HepG2 (cell line): ENCODE results near the gene RAD51C. TPM values are rescaled to one million over a fixed set of nuclear protein-coding genes. Genes with fewer than 3 reads are reported as not detected.

ENCODE experiments used
- ATAC-seq: fragments of 200-7000 bp; cut with Tn5 transposase; 3 replicates; pipeline ENCODE4 v1.9.1; 2020; ENCODE audit warnings: mild to moderate bottlenecking, moderate library complexity
- BruUV-seq: library from RNA; stranded (reverse); fragments of 400-500 nt; replicated peaks from 2 replicates; lab custom pipeline; 2021; lab: Mats Ljungman, UMichigan
- CTCF ChIA-PET: fragments of 300-600 bp; formaldehyde crosslinking; extraction: SDS; loops from one replicate; lab custom pipeline; 2021; ENCODE audit warnings: low total read pairs, inconsistent platforms, low intra/inter-chr PET ratio; lab: Yijun Ruan, JAX
- POLR2A ChIA-PET: fragments of 350-600 bp; sonication (Branson Sonifier 250); formaldehyde crosslinking; loops from one replicate; lab custom pipeline; 2020; ENCODE audit warnings: antibody characterized with exemption, inconsistent platforms; lab: Yijun Ruan, JAX
- DNase-seq: peaks from one replicate; pipeline ENCODE4 v3.0.0-alpha.2; 2015; ENCODE audit warnings: low spot score
- FAIRE-seq: peaks from 3 replicates; lab custom pipeline; 2011; peaks lifted over from hg19 to GRCh38; lab: Jason Lieb, UNC
- H2AFZ ChIP-seq: one replicate; pipeline ENCODE4 v1.6.1; 2011; ENCODE audit warnings: low read length, inconsistent platforms
- H3K27ac ChIP-seq: fragments of 300-600 bp; 3 replicates; pipeline ENCODE4 v1.8.0; 2011; ENCODE audit warnings: mixed run types, mild to moderate bottlenecking, mixed read lengths, low read length, inconsistent platforms; ENCODE audit not compliant: insufficient read depth; ENCODE audit errors: extremely low read length
- H3K27me3 ChIP-seq, 2 experiments: fragments of 200-600 bp in 1 of 2; 2 replicates in 1 of 2; 3 replicates in 1 of 2; pipeline versions ENCODE4 v1.6.0 to v1.8.0; 2011; ENCODE audit warnings: low read length in 2 of 2, mild to moderate bottlenecking in 2 of 2, moderate library complexity in 2 of 2, inconsistent platforms in 1 of 2; ENCODE audit not compliant: insufficient read depth in 2 of 2, control insufficient read depth in 1 of 2
- H3K36me3 ChIP-seq, 2 experiments: fragments of 200-600 bp in 1 of 2; replicated peaks in 1 of 2; 2 replicates in 1 of 2; 3 replicates in 1 of 2; pipeline versions ENCODE4 v1.5.1 to v1.8.0; 2011; ENCODE audit warnings: low read length in 2 of 2, inconsistent platforms in 1 of 2; ENCODE audit not compliant: insufficient read depth in 2 of 2, control insufficient read depth in 1 of 2
- H3K4me1 ChIP-seq: 2 replicates; pipeline ENCODE4 v1.5.1; 2012; ENCODE audit warnings: low read length, inconsistent platforms; ENCODE audit not compliant: insufficient read depth
- H3K4me2 ChIP-seq: 2 replicates; pipeline ENCODE4 v1.6.0; 2011; ENCODE audit warnings: low read depth, low read length, inconsistent platforms
- H3K4me3 ChIP-seq, 3 experiments: fragments of 200-600 bp in 1 of 3; sonication (generic), shearing (Covaris generic) in 1 of 3; replicated peaks in 1 of 3; 2 replicates each; pipeline ENCODE4 v1.5.1; 2011 to 2016; ENCODE audit warnings: low read length in 3 of 3, inconsistent platforms in 2 of 3, low read depth in 2 of 3, mild to moderate bottlenecking in 2 of 3, control low read depth in 1 of 3, mixed read lengths in 1 of 3; ENCODE audit not compliant: insufficient read depth in 1 of 3
- H3K79me2 ChIP-seq: one replicate; pipeline ENCODE4 v1.6.1; 2011; ENCODE audit warnings: low read length, inconsistent platforms; ENCODE audit not compliant: insufficient read depth
- H3K9ac ChIP-seq: 2 replicates; pipeline ENCODE4 v1.6.0; 2011; ENCODE audit warnings: mild to moderate bottlenecking, low read depth, low read length, inconsistent platforms; ENCODE audit not compliant: insufficient read depth
- H3K9me3 ChIP-seq: 2 replicates; pipeline ENCODE4 v1.5.1; 2012; ENCODE audit warnings: mild to moderate bottlenecking, low read length
- H4K20me1 ChIP-seq: 2 replicates; pipeline ENCODE4 v1.6.0; 2011; ENCODE audit warnings: inconsistent platforms, mild to moderate bottlenecking, low read length, moderate library complexity; ENCODE audit not compliant: insufficient read depth
- ATF7 ChIP-seq, 2 experiments: fragments of 450-650 bp in 1 of 2; sonication (generic) in 1 of 2; formaldehyde crosslinking in 1 of 2; IDR thresholded peaks; 2 replicates each; pipeline versions ENCODE4 v1.4.0 to v1.6.1; 2016 to 2020; ENCODE audit warnings: antibody characterized with exemption in 1 of 2, mild to moderate bottlenecking in 1 of 2, missing genetic modification reagents in 1 of 2
- CREB1 ChIP-seq, 2 experiments: fragments of 450-650 bp in 1 of 2; IDR thresholded peaks; 2 replicates each; pipeline ENCODE4 v1.6.1; 2016 to 2017; ENCODE audit warnings: control low read depth in 1 of 2, mild to moderate bottlenecking in 1 of 2, missing compliant biosample characterization in 1 of 2, missing genetic modification characterization in 1 of 2
- ELF4 ChIP-seq: sonication (generic); formaldehyde crosslinking; IDR thresholded peaks from 2 replicates; pipeline ENCODE4 v1.5.0; 2020; ENCODE audit warnings: missing genetic modification reagents, mild to moderate bottlenecking, moderate library complexity, borderline replicate concordance
- FOXA1 ChIP-seq, 2 experiments: fragments of 450-650 bp in 1 of 2; sonication (generic) in 1 of 2; formaldehyde crosslinking in 1 of 2; IDR thresholded peaks; 2 replicates each; pipeline versions ENCODE4 v1.4.0 to v1.6.1; 2016 to 2020; ENCODE audit warnings: missing genetic modification reagents in 1 of 2
- JUNB ChIP-seq: sonication (generic); formaldehyde crosslinking; IDR thresholded peaks from 2 replicates; pipeline ENCODE4 v1.8.0; 2022; ENCODE audit warnings: missing genetic modification reagents, mild to moderate bottlenecking, borderline replicate concordance
- KDM5B ChIP-seq: sonication (generic); formaldehyde crosslinking; IDR thresholded peaks from 2 replicates; pipeline ENCODE4 v1.4.0; 2020; ENCODE audit warnings: missing genetic modification reagents, mild to moderate bottlenecking, borderline replicate concordance
- PITX1 ChIP-seq: sonication (generic); formaldehyde crosslinking; IDR thresholded peaks from 2 replicates; pipeline ENCODE4 v1.5.1; 2020; ENCODE audit warnings: mild to moderate bottlenecking, missing genetic modification reagents
- SALL2 ChIP-seq: sonication (generic); formaldehyde crosslinking; IDR thresholded peaks from 2 replicates; pipeline ENCODE4 v1.8.1; 2023; ENCODE audit warnings: mild to moderate bottlenecking, missing genetic modification reagents, inconsistent platforms
- SCMH1 ChIP-seq: sonication (generic); formaldehyde crosslinking; IDR thresholded peaks from 2 replicates; pipeline ENCODE4 v1.9.0; 2021; ENCODE audit warnings: missing genetic modification reagents, mild to moderate bottlenecking, borderline replicate concordance
- XRCC5 ChIP-seq: fragments of 200-400 bp; formaldehyde crosslinking; optimal IDR thresholded peaks from 2 replicates; pipeline ENCODE3; 2017; ENCODE audit warnings: mild to moderate bottlenecking, low read length
- ZNF670 ChIP-seq: sonication (generic); formaldehyde crosslinking; IDR thresholded peaks from 2 replicates; pipeline ENCODE4 v1.8.0; 2022; ENCODE audit warnings: mild to moderate bottlenecking, missing genetic modification reagents, borderline replicate concordance
- WGBS: methylation state at CpG from one replicate; pipeline ENCODE4 v1.1.6; 2017; ENCODE audit warnings: low lambda C conversion rate; 5-methylcytosine and 5-hydroxymethylcytosine counted together
- in situ Hi-C: cut with HindIII; loops from 2 replicates; pipeline ENCODE4 v1.10.0; 2017; ENCODE audit warnings: low pct_unique_long_range_greater_than_20kb; ENCODE audit not compliant: extremely low pct_ligation_motif_present
- intact Hi-C: fragments of 100-400 bp; cut with micrococcal nuclease; formaldehyde crosslinking; loops from one replicate; pipeline ENCODE4 v1.10.0; 2022; ENCODE audit not compliant: unreplicated experiment
- polyA plus RNA-seq, 8 experiments: library from polyadenylated mRNA; depleted of rRNA in 3 of 8; stranded (reverse) in 7 of 8; unstranded in 1 of 8; fragments of >200 nt; fragmentation: Illumina TruSeq in 4 of 8; extraction: Trizol in 4 of 8; gene quantifications; 2 replicates each; pipeline versions ENCODE4 v1.2.1 to v1.2.3, GENCODE V29; 2011 to 2016; ENCODE audit warnings: low read depth in 4 of 8, missing spikeins in 1 of 8, mixed read lengths in 1 of 8; ENCODE audit not compliant: insufficient read depth in 1 of 8
- total RNA-seq, 5 experiments: library from RNA; depleted of rRNA; stranded (reverse); fragments of >200 nt; fragmentation: Illumina TruSeq; extraction: Trizol; gene quantifications; 2 replicates each; pipeline ENCODE4 v1.2.3, GENCODE V29; 2016; ENCODE audit warnings: low read depth in 1 of 5
- TF ChIP-seq, protein P1 (sequence below): sonication (generic); formaldehyde crosslinking; IDR thresholded peaks from 2 replicates; pipeline ENCODE4 v1.9.0; 2022; ENCODE audit warnings: low read depth, missing genetic modification reagents

The RAD51C gene
- total and polyA plus RNA-seq, 2 of the 13 experiments (the other 11 are each of a cell fraction or from before 2014, with no cell fraction given): 38.5 to 106 TPM

DNA sequence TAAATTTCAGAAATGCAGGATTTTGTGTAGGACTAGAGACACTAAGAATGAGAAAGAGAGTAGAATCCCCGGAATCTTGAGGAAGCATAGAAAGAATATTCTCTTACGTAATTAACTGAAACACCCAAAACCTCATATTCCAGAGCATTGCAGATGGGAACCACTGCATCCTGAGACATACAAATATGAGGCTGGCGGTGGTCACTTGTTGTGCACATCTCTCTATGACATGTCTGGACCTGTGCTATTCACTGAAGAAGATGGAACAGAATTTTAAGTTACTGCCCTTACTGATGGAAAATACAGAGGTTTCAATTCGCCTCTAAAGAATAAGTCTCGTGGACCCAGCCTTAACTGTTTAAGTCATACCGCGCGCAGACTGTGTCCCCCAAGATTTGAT is 806 bp downstream of the RAD51C start (continued):
- TF ChIP-seq ELF4 (CRISPR knock-in tag): 0 out of 2 replicates have a peak, but pooled peaks have one; percentile 12

- POLR2A ChIA-PET: interaction anchor here (4.1 kb wide), 1 partner anchor 62 kb away, joined by 49 read pairs; no protein-coding TSS in a partner anchor
These were observed 1.3 kb downstream of the RAD51C start for GRCh38 chr17:58693751-58694150.

DNA sequence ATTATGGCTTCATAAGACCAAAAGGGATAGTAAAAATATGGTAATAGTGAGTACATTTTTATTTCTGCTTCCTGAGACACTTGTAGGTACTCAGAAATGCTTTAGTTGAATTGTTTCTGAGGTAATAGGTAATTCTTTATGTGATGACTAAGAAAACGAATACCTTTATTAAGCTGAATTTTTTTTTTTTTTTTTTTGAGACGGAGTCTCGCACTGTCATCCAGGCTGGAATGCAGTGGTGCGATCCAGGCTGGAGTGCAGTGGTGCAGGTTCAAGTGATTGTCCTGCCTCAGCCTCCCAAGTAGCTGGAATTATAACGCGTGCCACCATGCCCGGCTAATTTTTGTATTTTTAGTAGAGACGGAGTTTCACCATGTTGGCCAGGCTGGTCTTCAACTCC is 1.9 kb downstream of the RAD51C start:
- BruUV-seq: no TSS peak
- H3K4me3 ChIP-seq: no peak overlapping the region; a peak in 1 of 6 replicates
- ChIA-PET CTCF (no interaction called here), POLR2A (no interaction called here)
- in situ Hi-C loops: no loop called here
- H3K36me3 ChIP-seq: 0 out of 5 replicates have a peak, but pooled peaks cover 0 to 3% of the 10 kb centered on the region in 2 experiments
- intact Hi-C loops: loop anchor here (5.0 kb wide), 1 partner anchor 177 kb away; no protein-coding TSS in a partner anchor
- FAIRE-seq: no peak
- H4K20me1 ChIP-seq: no peaks in the 10 kb centered on the region
- no peak overlapping the region for H2AFZ ChIP-seq
- peak overlapping the region; percentile 89 for H3K4me2 ChIP-seq
- H3K27me3 ChIP-seq: no peaks in the 10 kb centered on the region; a peak in 1 of 5 replicates
- peaks cover 26% of the 10 kb centered on the region for H3K4me1 ChIP-seq
- no peaks in the 10 kb centered on the region for H3K9me3 ChIP-seq
- H3K27ac ChIP-seq: no peak overlapping the region
- peaks cover 19% of the 10 kb centered on the region for H3K79me2 ChIP-seq
- no peak for ATAC-seq
- no peak overlapping the region for H3K9ac ChIP-seq
- WGBS: 95% methylated on average over 8 of the region's 8 CpGs
- no peak for DNase-seq
- TF ChIP-seq XRCC5 (no peak), ZNF670 (CRISPR knock-in tag) (no peak), SCMH1 (CRISPR knock-in tag) (no peak), FOXA1 (IDR thresholded peaks at IDR 0.05) (no peak), FOXA1 (CRISPR knock-in tag; IDR thresholded peaks at IDR 0.05) (no peak)
- TF ChIP-seq, protein P1, sequence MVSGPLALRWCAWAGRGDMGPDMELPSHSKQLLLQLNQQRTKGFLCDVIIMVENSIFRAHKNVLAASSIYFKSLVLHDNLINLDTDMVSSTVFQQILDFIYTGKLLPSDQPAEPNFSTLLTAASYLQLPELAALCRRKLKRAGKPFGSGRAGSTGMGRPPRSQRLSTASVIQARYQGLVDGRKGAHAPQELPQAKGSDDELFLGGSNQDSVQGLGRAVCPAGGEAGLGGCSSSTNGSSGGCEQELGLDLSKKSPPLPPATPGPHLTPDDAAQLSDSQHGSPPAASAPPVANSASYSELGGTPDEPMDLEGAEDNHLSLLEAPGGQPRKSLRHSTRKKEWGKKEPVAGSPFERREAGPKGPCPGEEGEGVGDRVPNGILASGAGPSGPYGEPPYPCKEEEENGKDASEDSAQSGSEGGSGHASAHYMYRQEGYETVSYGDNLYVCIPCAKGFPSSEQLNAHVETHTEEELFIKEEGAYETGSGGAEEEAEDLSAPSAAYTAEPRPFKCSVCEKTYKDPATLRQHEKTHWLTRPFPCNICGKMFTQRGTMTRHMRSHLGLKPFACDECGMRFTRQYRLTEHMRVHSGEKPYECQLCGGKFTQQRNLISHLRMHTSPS (CRISPR knock-in tag): no peak

More at GRCh38 chr17:58693751-58694150, 1.3 kb downstream of the RAD51C start:
- BruUV-seq: no TSS peak
- no peak overlapping the region for H3K27ac ChIP-seq
- H2AFZ ChIP-seq: no peak overlapping the region
- no peaks in the 10 kb centered on the region for H3K9me3 ChIP-seq
- 0 out of 5 replicates have a peak, but pooled peaks cover 0 to 3% of the 10 kb centered on the region in 2 experiments for H3K36me3 ChIP-seq
- in situ Hi-C loops: no loop called here
- 68% methylated on average over 2 of the region's 2 CpGs for WGBS
- TF ChIP-seq CREB1 (IDR thresholded peaks at IDR 0.05): 0 out of 2 replicates have a peak, but pooled peaks have one; percentile 21
- no peak for TF ChIP-seq CREB1 (CRISPR knock-in tag; IDR thresholded peaks at IDR 0.05)
- TF ChIP-seq JUNB (CRISPR knock-in tag): no peak
- TF ChIP-seq KDM5B (CRISPR knock-in tag): no peak
- TF ChIP-seq SALL2 (CRISPR knock-in tag): no peak
- TF ChIP-seq PITX1 (CRISPR knock-in tag): no peak
- peak; percentile 67 for TF ChIP-seq ATF7 (IDR thresholded peaks at IDR 0.05)
- no peak for TF ChIP-seq ATF7 (CRISPR knock-in tag; IDR thresholded peaks at IDR 0.05)
- CTCF ChIA-PET: no interaction called here
- no peaks in the 10 kb centered on the region for H4K20me1 ChIP-seq
- no peak for FAIRE-seq
- H3K27me3 ChIP-seq: no peaks in the 10 kb centered on the region; a peak in 1 of 5 replicates
- intact Hi-C loops: loop anchor here (5.0 kb wide), 1 partner anchor 176 kb away; no protein-coding TSS in a partner anchor
- peak overlapping the region; percentile 89 for H3K4me2 ChIP-seq
- peaks cover 19% of the 10 kb centered on the region for H3K79me2 ChIP-seq
- H3K9ac ChIP-seq: peak overlapping the region; percentile 78; the same call in 1 of the 2 replicates
- peaks cover 26% of the 10 kb centered on the region for H3K4me1 ChIP-seq
- H3K4me3 ChIP-seq: peak overlapping the region; percentile 63 to 85 (median 69); a peak in 5 of 6 replicates
- no peak for ATAC-seq
- DNase-seq: no peak
